B cell (primary cell): ENCODE measurements around the gene TJP3.

Experiments used
- EZH2 ChIP-seq: IDR thresholded peaks from 2 replicates; pipeline ENCODE4 v1.6.1; 2012; ENCODE audit warnings: borderline replicate concordance, low read depth, mild to moderate bottlenecking, moderate library complexity, low read length; ENCODE audit not compliant: insufficient read depth, poor library complexity, severe bottlenecking
- TF ChIP-seq, protein P1 (sequence below): fragments of 200-600 bp; IDR thresholded peaks from one replicate; pipeline ENCODE4 v1.8.0; 2022; ENCODE audit warnings: antibody characterized with exemption, mild to moderate bottlenecking

DNA sequence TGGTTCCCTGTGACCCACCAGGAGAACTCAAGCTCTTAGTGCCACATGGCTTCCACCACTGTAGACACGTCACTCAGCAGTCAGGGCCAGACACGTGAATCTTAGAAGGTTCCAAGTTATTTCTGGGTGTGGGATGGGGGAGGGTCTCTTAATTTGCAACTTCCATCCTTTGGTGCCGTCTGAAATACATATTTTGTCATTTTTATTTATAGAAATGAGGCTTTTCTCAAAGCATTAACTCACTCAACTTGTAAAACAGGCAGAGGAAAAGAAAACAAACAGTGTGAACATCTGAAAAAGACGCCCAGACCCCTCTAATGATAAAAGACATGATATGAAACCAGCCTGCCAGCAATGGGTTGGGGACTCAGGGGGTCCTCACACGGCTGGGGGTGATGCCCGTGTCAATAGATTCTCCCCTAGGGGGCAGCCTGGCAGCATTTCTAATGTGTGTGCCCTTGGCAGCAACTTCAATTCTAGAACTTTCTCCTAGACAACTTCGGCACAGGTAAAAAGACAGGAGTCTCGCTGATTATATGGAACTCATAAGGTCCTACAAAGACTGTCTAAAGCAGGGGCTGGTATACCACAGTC lies 23.3 kb upstream of the TJP3 start:
- TF ChIP-seq, protein P1, sequence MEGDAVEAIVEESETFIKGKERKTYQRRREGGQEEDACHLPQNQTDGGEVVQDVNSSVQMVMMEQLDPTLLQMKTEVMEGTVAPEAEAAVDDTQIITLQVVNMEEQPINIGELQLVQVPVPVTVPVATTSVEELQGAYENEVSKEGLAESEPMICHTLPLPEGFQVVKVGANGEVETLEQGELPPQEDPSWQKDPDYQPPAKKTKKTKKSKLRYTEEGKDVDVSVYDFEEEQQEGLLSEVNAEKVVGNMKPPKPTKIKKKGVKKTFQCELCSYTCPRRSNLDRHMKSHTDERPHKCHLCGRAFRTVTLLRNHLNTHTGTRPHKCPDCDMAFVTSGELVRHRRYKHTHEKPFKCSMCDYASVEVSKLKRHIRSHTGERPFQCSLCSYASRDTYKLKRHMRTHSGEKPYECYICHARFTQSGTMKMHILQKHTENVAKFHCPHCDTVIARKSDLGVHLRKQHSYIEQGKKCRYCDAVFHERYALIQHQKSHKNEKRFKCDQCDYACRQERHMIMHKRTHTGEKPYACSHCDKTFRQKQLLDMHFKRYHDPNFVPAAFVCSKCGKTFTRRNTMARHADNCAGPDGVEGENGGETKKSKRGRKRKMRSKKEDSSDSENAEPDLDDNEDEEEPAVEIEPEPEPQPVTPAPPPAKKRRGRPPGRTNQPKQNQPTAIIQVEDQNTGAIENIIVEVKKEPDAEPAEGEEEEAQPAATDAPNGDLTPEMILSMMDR: peak; percentile 11
- TF ChIP-seq EZH2: no peak
